ENCODE results near the gene TRIM40. TPM values are rescaled to one million over a fixed set of nuclear protein-coding genes. Genes with fewer than 3 reads are reported as not detected.

TRIM40 gene
- polyA plus RNA-seq, 1 donor (not counting 4 experiments of a cell fraction or from before 2014, with no cell fraction given), result not detected

DNA sequence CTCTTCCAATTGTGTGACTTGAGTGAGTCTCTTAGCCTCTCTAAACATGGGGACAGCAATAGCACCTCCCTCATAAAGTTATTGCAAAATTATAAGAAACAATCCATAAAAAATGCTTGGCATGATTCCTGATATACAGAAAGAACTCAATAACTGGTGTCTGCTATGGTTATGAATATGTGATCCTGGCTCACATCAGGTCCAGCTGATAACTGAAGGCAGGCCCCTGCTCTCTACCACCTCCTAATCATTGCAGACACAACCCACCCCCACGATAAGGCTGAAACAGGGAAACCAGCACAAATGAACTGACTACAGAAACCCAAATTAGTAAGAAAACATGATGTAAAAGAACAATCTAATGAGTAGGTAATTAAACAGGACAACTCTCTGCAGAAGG lies 32.8 kb downstream of the TRIM40 start:
- Histone ChIP-seq H3K4me2 (ENCODE audit: control insufficient read depth, extremely low read depth, insufficient read depth, low read depth, low read length) (no peak overlapping the region), H3K9ac (ENCODE audit: control insufficient read depth, extremely low read depth, insufficient read depth, low read length) (no peak overlapping the region), H3K27me3 (ENCODE audit: control insufficient read depth, extremely low read depth, insufficient read depth, low read length) (peaks cover 64% of the 10 kb centered on the region), H3K4me3 (ENCODE audit: control insufficient read depth in 2 of 3, extremely low read depth in 1 of 3, insufficient read depth in 2 of 3, low read depth in 1 of 3, low read length in 3 of 3) (no peak overlapping the region), H4K20me1 (ENCODE audit: control insufficient read depth, extremely low read depth, insufficient read depth, low read length) (no peaks in the 10 kb centered on the region), H3K9me1 (ENCODE audit: control insufficient read depth, extremely low read depth, insufficient read depth, low read length) (no peaks in the 10 kb centered on the region), H3K4me1 (ENCODE audit: control insufficient read depth, extremely low read depth, insufficient read depth, low read length) (no peaks in the 10 kb centered on the region), H3K79me2 (ENCODE audit: control insufficient read depth, insufficient read depth, low read length) (no peaks in the 10 kb centered on the region), H3K36me3 (ENCODE audit: control insufficient read depth in 2 of 2, extremely low read depth in 1 of 2, insufficient read depth in 2 of 2, low read length in 2 of 2) (no peaks in the 10 kb centered on the region), H3K27ac (ENCODE audit: control insufficient read depth, insufficient read depth, low read length) (no peak overlapping the region), H3K9me3 (ENCODE audit: control insufficient read depth, low read depth, low read length) (no peaks in the 10 kb centered on the region), H2AFZ (ENCODE audit: control insufficient read depth, low read length) (no peak overlapping the region)
- DNase-seq (ENCODE audit: low read depth, low spot score) (no peak), FAIRE-seq (no peak)
- TF ChIP-seq CTCF (optimal IDR thresholded peaks at IDR 0.05 in 1 of 3, IDR thresholded peaks at IDR 0.05 in 1 of 3, conservative IDR thresholded peaks at IDR 0.05 in 1 of 3; ENCODE audit: extremely low read depth in 1 of 3, insufficient read depth in 2 of 3, low read length in 3 of 3), result no peak
- TF ChIP-seq EZH2 (IDR thresholded peaks at IDR 0.05; ENCODE audit: low read length), result no peak
- dilution Hi-C loops (cut with MboI; ENCODE audit: extremely low pct_ligation_motif_present, low sequenced_read_pairs), result no loop called here

DNA sequence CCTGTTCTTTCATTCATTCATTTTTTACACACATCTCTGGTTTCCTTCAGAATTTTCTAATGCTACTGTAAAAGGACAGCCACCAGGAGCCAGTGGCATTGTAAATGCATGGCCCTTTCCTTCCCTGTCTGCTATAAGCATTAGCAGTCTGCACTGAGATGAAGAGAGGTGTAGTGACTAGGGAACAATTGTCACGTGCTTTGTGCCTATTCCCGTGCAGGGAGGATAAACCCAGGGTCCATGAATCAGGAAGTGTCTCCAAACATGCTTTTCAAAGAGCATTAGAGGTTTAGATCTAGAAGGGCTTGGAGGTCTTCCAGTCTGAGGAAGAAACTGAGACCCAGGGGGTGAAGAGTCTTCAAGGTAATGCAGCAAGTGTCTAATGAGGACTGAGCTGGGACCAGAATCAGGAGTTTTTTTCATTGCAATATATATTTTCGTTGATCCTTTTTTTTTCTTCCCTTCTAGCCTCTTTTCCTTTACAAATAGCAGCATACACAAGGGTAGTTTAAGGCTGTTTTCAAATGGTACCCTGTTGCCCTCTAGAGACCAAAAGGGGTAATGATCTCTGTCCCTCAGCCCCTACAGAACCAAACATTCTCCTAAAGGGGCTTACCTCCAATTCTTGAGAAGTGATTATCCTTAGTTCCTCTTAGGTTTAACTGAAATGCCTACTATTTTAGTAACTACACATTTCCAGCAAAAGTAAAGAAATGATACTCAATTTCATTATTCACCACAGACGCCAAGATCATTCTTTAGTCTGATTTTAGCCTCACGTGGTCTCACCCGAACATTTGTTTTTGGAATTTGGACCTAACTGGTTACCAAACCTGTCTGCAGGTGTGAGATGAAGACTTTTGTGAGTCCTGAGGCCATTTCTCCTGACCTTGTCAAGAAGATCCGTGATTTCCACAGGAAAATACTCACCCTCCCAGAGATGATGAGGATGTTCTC lies 34.0 kb downstream of the TRIM40 start:
- Histone ChIP-seq H2AFZ (ENCODE audit: control insufficient read depth, low read length) (no peak overlapping the region), H3K27me3 (ENCODE audit: control insufficient read depth, extremely low read depth, insufficient read depth, low read length) (peaks cover 58% of the 10 kb centered on the region), H3K4me1 (ENCODE audit: control insufficient read depth, extremely low read depth, insufficient read depth, low read length) (no peaks in the 10 kb centered on the region), H3K27ac (ENCODE audit: control insufficient read depth, insufficient read depth, low read length) (no peak overlapping the region), H3K9me1 (ENCODE audit: control insufficient read depth, extremely low read depth, insufficient read depth, low read length) (no peaks in the 10 kb centered on the region), H3K9me3 (ENCODE audit: control insufficient read depth, low read depth, low read length) (no peaks in the 10 kb centered on the region), H3K9ac (ENCODE audit: control insufficient read depth, extremely low read depth, insufficient read depth, low read length) (no peak overlapping the region), H3K4me2 (ENCODE audit: control insufficient read depth, extremely low read depth, insufficient read depth, low read depth, low read length) (no peak overlapping the region), H3K4me3 (ENCODE audit: control insufficient read depth in 2 of 3, extremely low read depth in 1 of 3, insufficient read depth in 2 of 3, low read depth in 1 of 3, low read length in 3 of 3) (no peak overlapping the region), H4K20me1 (ENCODE audit: control insufficient read depth, extremely low read depth, insufficient read depth, low read length) (no peaks in the 10 kb centered on the region), H3K79me2 (ENCODE audit: control insufficient read depth, insufficient read depth, low read length) (no peaks in the 10 kb centered on the region), H3K36me3 (ENCODE audit: control insufficient read depth in 2 of 2, extremely low read depth in 1 of 2, insufficient read depth in 2 of 2, low read length in 2 of 2) (no peaks in the 10 kb centered on the region)
- TF ChIP-seq EZH2 (IDR thresholded peaks at IDR 0.05; ENCODE audit: low read length), result no peak
- TF ChIP-seq CTCF (optimal IDR thresholded peaks at IDR 0.05 in 1 of 3, IDR thresholded peaks at IDR 0.05 in 1 of 3, conservative IDR thresholded peaks at IDR 0.05 in 1 of 3; ENCODE audit: extremely low read depth in 1 of 3, insufficient read depth in 2 of 3, low read length in 3 of 3), result peak; percentile 62 to 83 (median 82)
- dilution Hi-C loops (cut with MboI; ENCODE audit: extremely low pct_ligation_motif_present, low sequenced_read_pairs), result no loop called here
- DNase-seq (ENCODE audit: low read depth, low spot score) (no peak), FAIRE-seq (peak; percentile 80)

Measured in keratinocyte (primary cell).